Heart left ventricle (tissue), 16 donors: ENCODE data around the gene ZNF844. TPM values are rescaled to one million over a fixed set of nuclear protein-coding genes. Genes with fewer than 3 reads are reported as not detected.
A peak's percentile ranks its signal among the peaks of the same experiment; 100 is the strongest.

Experiments used
- ATAC-seq, 4 donors: fragments of 200-7000 bp; cut with Tn5 transposase; one replicate each; pipeline ENCODE4 v1.9.1; 2020 to 2022; ENCODE audit warnings: moderate library complexity in 4 of 4, mild to moderate bottlenecking in 3 of 4, moderate number of reproducible peaks in 1 of 4
- DNase-seq, 5 donors: peaks; one replicate each; pipeline ENCODE4 v3.0.0-alpha.2; 2020
- H3K27ac ChIP-seq, 12 donors: fragments of 200-600 bp; sonication (generic) in 4 of 12; one replicate each; pipeline versions ENCODE4 v1.5.0 to v1.8.0; 2016 to 2022; ENCODE audit warnings: mild to moderate bottlenecking in 2 of 12
- H3K27me3 ChIP-seq, 9 donors: fragments of 200-600 bp; sonication (generic) in 2 of 9; one replicate each; pipeline versions ENCODE4 v1.5.1 to v1.8.0; 2016 to 2022; ENCODE audit warnings: mild to moderate bottlenecking in 3 of 9
- H3K36me3 ChIP-seq, 9 donors: fragments of 200-600 bp; sonication (generic) in 2 of 9; one replicate each; pipeline versions ENCODE4 v1.5.0 to v1.8.0; 2018 to 2022; ENCODE audit warnings: mild to moderate bottlenecking in 2 of 9
- H3K4me1 ChIP-seq, 12 donors: fragments of 200-600 bp; sonication (generic) in 4 of 12; one replicate each; pipeline versions ENCODE4 v1.5.0 to v1.8.0; 2016 to 2022; ENCODE audit warnings: mild to moderate bottlenecking in 3 of 12
- H3K4me3 ChIP-seq, 12 donors: fragments of 200-600 bp; sonication (generic) in 4 of 12; one replicate each; pipeline versions ENCODE4 v1.5.0 to v1.8.0; 2017 to 2022; ENCODE audit warnings: mild to moderate bottlenecking in 9 of 12, moderate library complexity in 4 of 12
- H3K9me3 ChIP-seq, 12 donors: fragments of 200-600 bp; sonication (generic) in 4 of 12; one replicate each; pipeline versions ENCODE4 v1.5.0 to v1.8.0; 2016 to 2022; ENCODE audit warnings: mild to moderate bottlenecking in 1 of 12
- POLR2A ChIP-seq, 2 donors: fragments of 450-650 bp; IDR thresholded peaks; one replicate each; pipeline ENCODE4 v1.6.1; 2017; ENCODE audit warnings: antibody characterized with exemption in 2 of 2, mild to moderate bottlenecking in 2 of 2, moderate library complexity in 2 of 2
- WGBS, 4 donors: extraction: QIAGEN DNeasy Blood & Tissue Kit in 2 of 4; methylation state at CpG; one replicate each; pipeline versions ENCODE4 v1.1.5 to v1.1.7; 2013 to 2018; 5-methylcytosine and 5-hydroxymethylcytosine counted together
- intact Hi-C, 10 donors: fragments of 100-400 bp; cut with DNase I; formaldehyde crosslinking; loops; one replicate each; pipeline versions ENCODE4 v1.11.1 to v1.14.2; 2022
- polyA plus RNA-seq, 2 donors: library from polyadenylated mRNA; stranded (reverse); fragments of 200-250 nt; gene quantifications; one replicate each; pipeline ENCODE4 v1.2.3, GENCODE V29; 2013
- total RNA-seq, 9 donors: library from RNA; depleted of rRNA in 2 of 9; stranded (reverse); fragments of >200 nt in 2 of 9; fragmentation: NEBNext Ultra II Directional in 3 of 9; extraction: Animal tissue kit (Norgen Biotek cat#: 25700) in 3 of 9; gene quantifications; one replicate each; pipeline versions ENCODE4 v1.1.0 to v1.2.4, GENCODE V29; 2016 to 2023
- TF ChIP-seq, protein P1 (sequence below), 12 donors: fragments of 200-600 bp; sonication (generic) in 4 of 12; IDR thresholded peaks; one replicate each; pipeline versions ENCODE4 v1.5.0 to v1.8.0; 2018 to 2022; ENCODE audit warnings: antibody characterized with exemption in 12 of 12, mild to moderate bottlenecking in 5 of 12
- donor health status: ischemic (EF 13 %, LVEDD 7.1; RV severe dilation, severe dysfunction).
- donor health status: healthy with polysubstance abuse.
- donor health status: DM: no; HTN: yes; CAD: no.
- donor health status: DM: no; HTN: no; CAD: no.
- donor health status: ischemic (EF 25% LVEDD 6.9; RV normal size, moderate dysfunction).
- donor health status: ischemic (EF 25% LVEDD 5.7; RV mildly dilated, moderate dysfunction).
- donor health status: healthy.
- donor health status: DM: yes; HTN: yes; CAD: no.
- donor health status: ischemic (EF 35%, LVEDD 5.7; RV mildly dilated, moderate dysfunction).
- donor health status: nonischemic (EF 11% LVEDD 7.7; RV severe dilation, severe dysfunction).
- donor health status: DM: yes; HTN: yes; CAD: no.
- donor health status: PGD.
- donor health status: ischemic (EF 29% LVEDD 5.4; RV normal size, mild dysfunction).
- donor health status: nonischemic (EF 23%, LVEDD 6.1; RV moderate dilation, normal function).

ZNF844 gene
- total and polyA plus RNA-seq, 11 donors, result 3.6 to 24.3 (median 12.2) TPM

DNA sequence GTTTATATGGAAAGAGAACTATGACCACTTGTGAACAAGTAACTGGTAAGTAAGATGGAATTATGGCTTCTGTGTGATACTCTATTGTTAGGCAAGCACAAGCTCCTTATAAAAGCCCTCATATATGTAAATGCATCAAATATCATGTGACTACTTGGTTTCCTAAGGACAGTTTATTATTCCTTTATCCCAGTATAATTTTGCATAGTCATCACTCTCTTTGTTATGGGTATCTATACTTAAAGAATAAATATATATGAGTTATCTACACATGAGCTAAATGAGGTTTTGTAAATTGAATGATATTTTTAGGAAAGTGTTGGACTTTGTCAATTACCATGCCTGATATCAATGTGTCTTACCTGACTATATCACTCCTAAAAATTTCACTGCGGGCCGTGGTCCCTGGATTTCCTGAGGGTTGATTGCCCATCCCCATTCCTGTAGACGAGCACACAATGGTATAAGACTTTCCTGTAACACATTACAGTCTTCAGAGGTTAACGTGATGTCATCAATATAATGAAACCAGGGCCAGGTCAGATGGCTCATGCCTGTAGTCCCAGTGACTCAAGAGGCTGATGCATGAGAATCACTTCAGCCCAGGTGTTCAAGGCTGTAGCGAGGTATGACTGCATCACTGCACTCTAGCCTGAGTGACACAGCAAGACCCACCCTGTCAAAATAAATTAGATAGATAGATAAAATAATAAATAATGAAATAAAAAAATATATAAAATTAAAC lies 20.7 kb downstream of the ZNF844 start:
- 91 to 98% (median 92%) methylated on average over 5 of the region's 5 CpGs for WGBS, 4 donors
- DNase-seq, result no peak
- TF ChIP-seq POLR2A (IDR thresholded peaks at IDR 0.05), result no peak
- TF ChIP-seq, protein P1, sequence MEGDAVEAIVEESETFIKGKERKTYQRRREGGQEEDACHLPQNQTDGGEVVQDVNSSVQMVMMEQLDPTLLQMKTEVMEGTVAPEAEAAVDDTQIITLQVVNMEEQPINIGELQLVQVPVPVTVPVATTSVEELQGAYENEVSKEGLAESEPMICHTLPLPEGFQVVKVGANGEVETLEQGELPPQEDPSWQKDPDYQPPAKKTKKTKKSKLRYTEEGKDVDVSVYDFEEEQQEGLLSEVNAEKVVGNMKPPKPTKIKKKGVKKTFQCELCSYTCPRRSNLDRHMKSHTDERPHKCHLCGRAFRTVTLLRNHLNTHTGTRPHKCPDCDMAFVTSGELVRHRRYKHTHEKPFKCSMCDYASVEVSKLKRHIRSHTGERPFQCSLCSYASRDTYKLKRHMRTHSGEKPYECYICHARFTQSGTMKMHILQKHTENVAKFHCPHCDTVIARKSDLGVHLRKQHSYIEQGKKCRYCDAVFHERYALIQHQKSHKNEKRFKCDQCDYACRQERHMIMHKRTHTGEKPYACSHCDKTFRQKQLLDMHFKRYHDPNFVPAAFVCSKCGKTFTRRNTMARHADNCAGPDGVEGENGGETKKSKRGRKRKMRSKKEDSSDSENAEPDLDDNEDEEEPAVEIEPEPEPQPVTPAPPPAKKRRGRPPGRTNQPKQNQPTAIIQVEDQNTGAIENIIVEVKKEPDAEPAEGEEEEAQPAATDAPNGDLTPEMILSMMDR (IDR thresholded peaks at IDR 0.05), result no peak
- Histone ChIP-seq H3K4me3 (no peak overlapping the region), H3K27ac (no peak overlapping the region), H3K4me1 (no peaks in the 10 kb centered on the region), H3K9me3 (peaks cover 0 to 41% (median 17%) of the 10 kb centered on the region in 12 donors), H3K27me3 (no peaks in the 10 kb centered on the region), H3K36me3 (peaks cover 0 to 19% (median 0%) of the 10 kb centered on the region in 9 donors)
- intact Hi-C loops, result loop anchor here in 1 of 10 donors (10.0 kb wide), 1 partner anchor 50 kb away; no protein-coding TSS in a partner anchor
- ATAC-seq, result no peak

DNA sequence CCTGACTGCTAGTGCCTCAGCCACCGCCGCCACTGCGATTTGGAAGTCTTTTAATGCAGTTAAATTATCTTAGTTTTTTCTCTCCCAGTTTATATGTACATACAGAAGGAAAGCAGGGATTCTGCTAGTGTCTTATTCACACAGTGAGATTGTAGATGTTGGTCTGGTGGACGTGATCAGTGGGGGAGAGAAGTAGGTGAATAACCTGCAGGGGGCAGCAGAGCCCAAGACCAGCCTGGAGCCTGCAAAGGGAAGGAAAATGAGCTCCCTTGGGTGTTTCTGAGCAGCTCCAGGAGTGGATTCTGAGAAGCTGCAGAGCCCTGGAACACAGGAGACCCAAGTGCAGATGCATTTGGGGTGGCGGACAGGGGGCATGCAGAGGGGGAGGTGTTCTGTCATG lies 26.3 kb downstream of the ZNF844 start:
- H3K27ac ChIP-seq, result no peak overlapping the region
- no peaks in the 10 kb centered on the region for H3K27me3 ChIP-seq
- H3K9me3 ChIP-seq, result no peaks in the 10 kb centered on the region
- peak in 3 of 4 donors; percentile 60 to 72 (median 65) for ATAC-seq
- intact Hi-C loops, result loop anchor here in 6 of 10 donors (2.0 to 5.0 kb wide), 2 partner anchors 50 to 51 kb away; partner anchors contain the start of gene ZNF20 (in 6 of the 6)
- peaks cover 0 to 23% (median 1%) of the 10 kb centered on the region in 12 donors for H3K4me1 ChIP-seq
- TF ChIP-seq POLR2A (IDR thresholded peaks at IDR 0.05), result no peak
- TF ChIP-seq, protein P1 (IDR thresholded peaks at IDR 0.05), result peak; percentile 50 to 75 (median 66)
- peak; percentile 52 to 72 (median 67) for DNase-seq
- no peak overlapping the region for H3K4me3 ChIP-seq
- peaks cover 0 to 5% (median 0%) of the 10 kb centered on the region in 9 donors for H3K36me3 ChIP-seq
- WGBS, 4 donors, result 45 to 71% (median 59%) methylated on average over 5 of the region's 5 CpGs

DNA sequence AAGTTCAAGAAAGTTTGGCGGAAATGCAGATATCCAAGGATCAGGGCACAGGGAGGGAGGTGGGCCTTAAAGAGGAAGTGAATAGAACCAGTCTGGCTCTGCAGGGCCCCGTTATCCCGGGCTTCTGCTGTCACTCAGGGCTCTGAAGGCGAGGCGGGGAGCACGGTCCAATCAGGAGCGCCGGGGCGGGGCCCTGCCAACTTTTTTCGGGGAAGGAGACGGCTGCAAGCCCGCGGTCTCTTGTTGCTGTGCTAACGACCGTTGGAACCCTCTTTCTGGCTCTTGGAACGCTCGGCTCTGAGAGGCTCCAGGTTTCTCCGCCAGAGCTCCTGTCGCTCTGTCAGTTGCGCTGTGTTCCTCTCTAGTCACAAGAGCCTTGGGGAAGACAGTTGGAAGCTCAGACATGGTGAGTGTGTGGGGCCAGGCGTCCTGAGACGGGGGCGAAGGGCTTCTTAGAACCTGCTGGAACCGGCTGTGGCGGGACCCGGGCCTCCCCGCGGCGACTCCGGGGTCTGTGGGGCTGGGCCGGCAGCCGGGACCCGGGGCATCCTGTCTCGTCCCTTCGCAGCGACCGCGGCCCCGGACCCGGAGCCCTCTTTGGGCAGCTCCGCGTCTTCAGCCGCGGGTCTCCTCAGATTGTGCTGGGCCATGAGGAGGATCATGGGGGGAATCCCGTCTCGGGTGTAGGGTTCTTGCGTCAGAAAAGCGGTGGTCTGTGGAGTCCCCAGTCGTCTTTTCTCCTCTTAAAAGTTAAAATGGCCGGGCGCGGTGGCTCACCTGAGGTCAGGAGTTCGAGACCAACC lies 27.7 kb downstream of the ZNF844 start:
- intact Hi-C loops, result loop anchor here in 5 of 10 donors (1.0 to 5.0 kb wide), 3 partner anchors 48 to 50 kb away; partner anchors contain the start of gene ZNF20 (in 5 of the 5)
- TF ChIP-seq, protein P1 (IDR thresholded peaks at IDR 0.05), result no peak
- peak in 1 of 2 donors; percentile 63 for TF ChIP-seq POLR2A (IDR thresholded peaks at IDR 0.05)
- Histone ChIP-seq H3K36me3 (no peaks in the 10 kb centered on the region), H3K4me1 (peaks cover 0 to 23% (median 1%) of the 10 kb centered on the region in 12 donors), H3K27me3 (no peaks in the 10 kb centered on the region), H3K27ac (peak overlapping the region in 11 of 12 donors; percentile 15 to 85 (median 80)), H3K4me3 (peak overlapping the region; percentile 48 to 88 (median 74)), H3K9me3 (no peaks in the 10 kb centered on the region)
- 1% methylated on average over 48 to 53 of the region's 53 CpGs for WGBS, 4 donors
- ATAC-seq, result peak; percentile 94 to 100 (median 99)
- peak; percentile 89 to 94 (median 92) for DNase-seq
